GM10266 (cell line): ENCODE data around the gene RSRC1.
A peak's percentile ranks its signal among the peaks of the same experiment; 100 is the strongest.

ENCODE experiments used
- DNase-seq: peaks from one replicate; pipeline ENCODE4 v3.0.0; 2012; ENCODE audit errors: extremely low spot score
- CTCF ChIP-seq: IDR thresholded peaks from 2 replicates; pipeline ENCODE4 v1.5.1; 2012; ENCODE audit warnings: mild to moderate bottlenecking, low read depth; ENCODE audit not compliant: control insufficient read depth, insufficient read depth; ENCODE audit errors: missing control alignments

The RSRC1 gene

DNA sequence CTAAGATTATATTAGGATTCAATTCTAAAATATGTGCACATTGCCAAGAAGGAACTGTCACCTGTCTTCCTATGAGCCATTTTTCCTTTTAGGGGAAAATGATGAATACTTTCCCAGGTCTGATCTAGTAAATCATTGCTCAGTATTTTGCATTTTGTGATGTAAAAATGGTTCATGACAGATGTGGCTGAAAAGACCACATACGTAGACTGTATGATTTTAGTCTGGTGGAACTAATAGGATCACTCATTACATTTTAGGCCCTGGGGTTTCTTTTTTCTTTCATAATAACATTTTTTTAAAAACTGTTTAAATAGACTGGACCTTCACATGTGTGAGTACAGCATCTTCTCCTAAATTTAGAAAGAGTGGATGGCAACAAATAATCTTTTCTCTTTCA, 259.4 kb downstream of the RSRC1 start:
- TF ChIP-seq CTCF, result no peak
- no peak for DNase-seq

DNA sequence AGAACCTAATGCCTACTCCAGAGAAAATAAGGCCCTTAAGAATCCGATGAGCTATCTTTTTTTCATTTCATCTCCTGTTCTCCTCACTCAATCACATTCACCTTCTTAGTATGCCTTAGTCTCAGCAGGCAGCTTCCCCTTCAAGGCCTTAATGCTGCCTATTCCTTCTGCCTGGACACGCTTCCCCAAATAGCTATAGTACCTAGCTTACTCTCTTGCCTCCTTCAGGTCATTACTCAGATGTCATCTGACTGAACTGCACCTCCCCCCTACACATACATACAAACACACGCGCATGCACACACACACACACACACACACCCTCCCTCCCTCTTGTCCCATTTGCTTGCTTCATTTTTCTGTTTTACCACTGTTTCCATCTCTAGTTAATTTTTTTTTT, 269.6 kb downstream of the RSRC1 start:
- no peak for TF ChIP-seq CTCF
- no peak for DNase-seq

DNA sequence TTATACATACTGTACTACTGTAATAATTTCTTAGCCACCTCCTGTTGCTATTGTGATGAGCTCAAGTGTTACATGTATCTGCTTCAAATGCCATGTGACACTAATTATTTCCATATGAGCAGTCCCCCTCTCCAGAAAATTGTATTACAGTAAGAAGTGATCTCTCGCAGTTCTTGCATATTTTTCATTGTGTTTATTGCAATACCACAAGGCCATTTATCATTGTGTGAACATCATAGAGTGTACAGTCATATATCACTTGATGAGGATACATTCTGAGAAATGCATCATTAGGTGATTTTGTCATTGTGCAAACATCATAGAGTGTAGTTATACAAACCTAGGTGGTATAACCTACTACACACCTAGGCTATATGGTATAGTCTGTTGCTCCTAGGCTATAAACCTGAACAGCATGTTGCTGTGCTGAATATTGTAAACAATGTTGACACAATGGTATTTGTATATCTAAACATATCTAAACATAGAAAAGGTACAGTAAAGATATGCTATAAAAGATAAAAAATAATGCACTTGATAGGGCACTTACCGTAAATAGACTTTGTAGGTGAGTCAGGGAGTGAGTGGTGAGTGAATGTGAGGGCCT, 271.5 kb downstream of the RSRC1 start:
- no peak for TF ChIP-seq CTCF
- DNase-seq, result no peak

GRCh38 chr3:158382479-158382878, 272.6 kb downstream of the RSRC1 start:
- no peak for TF ChIP-seq CTCF
- DNase-seq, result no peak

DNA sequence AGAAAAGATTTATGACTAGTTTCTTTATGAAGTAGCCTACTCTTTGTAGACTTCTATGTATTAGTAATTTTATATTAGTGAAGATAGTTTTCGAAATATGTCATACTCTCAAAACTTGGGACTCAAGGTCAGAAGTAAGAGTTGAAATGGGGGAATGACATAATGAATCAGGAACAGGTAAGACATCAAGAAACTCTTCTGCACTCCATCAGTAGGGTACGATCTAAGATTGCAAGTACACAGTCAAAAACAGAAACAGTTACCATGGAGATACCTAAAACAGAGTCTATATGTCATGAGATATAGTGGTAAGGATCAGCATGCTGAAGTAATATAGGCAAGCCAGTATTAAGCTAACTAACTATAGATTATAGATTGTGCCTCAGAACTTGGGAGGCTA, 274.1 kb downstream of the RSRC1 start:
- no peak for TF ChIP-seq CTCF

DNA sequence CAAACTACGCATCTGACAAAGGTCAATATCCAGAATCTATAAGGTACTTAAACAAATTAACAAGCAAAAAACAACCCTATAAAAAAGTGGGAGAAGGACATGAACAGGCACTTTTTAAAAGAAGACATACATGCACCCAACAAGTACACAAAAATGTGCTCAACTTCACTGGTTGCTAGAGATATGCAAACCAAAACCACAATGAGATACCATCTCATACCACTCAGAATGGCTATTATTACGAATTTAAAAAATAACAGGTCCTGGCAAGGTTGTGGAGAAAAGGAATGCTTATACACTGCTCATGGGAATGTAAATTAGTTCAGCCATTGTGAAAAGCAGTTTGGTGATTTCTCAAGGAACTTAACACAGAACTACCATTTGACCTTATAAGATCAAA, 285.5 kb downstream of the RSRC1 start:
- no peak for TF ChIP-seq CTCF
- DNase-seq, result no peak

More for the DNA sequence above, 274.1 kb downstream of the RSRC1 start:
- DNase-seq, result peak; percentile 34

DNA sequence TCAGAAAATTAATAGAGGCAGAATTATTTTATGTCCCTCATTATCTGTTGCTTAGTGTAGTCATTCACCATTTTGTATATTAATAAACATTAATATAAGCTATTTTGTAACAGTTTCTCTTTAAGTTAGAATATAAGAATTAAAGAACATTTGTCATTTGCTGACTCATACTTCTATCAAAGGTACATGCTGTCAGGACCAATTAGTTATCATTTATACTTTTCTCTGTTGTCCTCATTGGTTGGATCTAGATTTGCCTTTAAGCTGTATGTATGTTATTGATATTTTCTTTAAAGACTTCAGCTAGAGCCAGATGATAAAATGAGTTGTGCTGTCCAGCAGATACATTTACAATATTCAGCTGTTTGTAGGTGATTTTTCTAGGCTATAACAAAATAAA, 292.7 kb downstream of the RSRC1 start:
- no peak for DNase-seq
- TF ChIP-seq CTCF, result no peak
